ENCODE measurements around the gene PANX2.
"Not testable (repeated sequence)": the region's sequence is repeated elsewhere in the genome, so short reads cannot be mapped to it uniquely, and the experiment has no call there.

Gene PANX2

GRCh38 chr22:50147258-50148165 lies 23.0 kb upstream of the PANX2 start:
- DNase-seq (ENCODE audit: low read depth) = not testable (repeated sequence)

GRCh38 chr22:50148166-50148500 lies 22.4 kb upstream of the PANX2 start:
- no peak for DNase-seq (ENCODE audit: low read depth)

DNA sequence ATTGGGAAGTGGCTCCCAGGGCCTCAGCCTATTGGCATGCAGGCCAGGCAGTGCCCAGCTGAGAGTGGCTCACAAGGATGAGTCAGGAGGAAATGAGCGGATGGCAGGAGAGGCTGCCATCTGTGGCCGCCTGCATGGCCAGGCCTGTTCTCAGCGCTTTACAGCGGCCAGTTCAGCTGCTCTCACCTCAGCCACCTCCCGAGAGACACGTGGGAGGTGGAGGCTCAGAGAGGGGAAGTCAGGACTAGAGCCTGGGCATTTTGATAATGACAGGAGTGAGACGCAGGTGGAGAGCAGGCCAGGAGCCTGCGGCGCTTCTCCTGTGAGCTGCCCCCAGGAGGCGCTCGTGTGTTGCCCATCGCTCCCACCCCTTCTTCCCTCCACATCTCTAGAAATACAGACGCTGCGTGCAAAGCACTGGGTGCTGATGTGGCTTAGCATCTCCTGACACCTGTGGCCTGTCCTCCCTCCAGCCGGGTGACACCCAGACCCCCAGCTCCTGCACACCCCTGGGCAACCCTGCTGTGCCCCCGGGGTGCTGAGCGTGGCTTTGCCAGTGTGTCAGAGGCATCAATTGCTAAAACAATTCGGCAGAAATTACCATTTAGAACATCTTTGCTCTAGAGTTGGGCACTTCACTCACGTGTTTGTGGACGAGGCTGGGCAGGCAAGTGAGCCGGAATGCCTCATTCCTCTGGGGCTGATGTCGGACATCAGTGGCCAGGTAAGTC lies 21.4 kb upstream of the PANX2 start:
- DNase-seq (ENCODE audit: low read depth) = peak; percentile 71

- DNase-seq (ENCODE audit: low read depth) = no peak
Measured at GRCh38 chr22:50150161-50151129, 20.1 kb upstream of the PANX2 start.

DNA sequence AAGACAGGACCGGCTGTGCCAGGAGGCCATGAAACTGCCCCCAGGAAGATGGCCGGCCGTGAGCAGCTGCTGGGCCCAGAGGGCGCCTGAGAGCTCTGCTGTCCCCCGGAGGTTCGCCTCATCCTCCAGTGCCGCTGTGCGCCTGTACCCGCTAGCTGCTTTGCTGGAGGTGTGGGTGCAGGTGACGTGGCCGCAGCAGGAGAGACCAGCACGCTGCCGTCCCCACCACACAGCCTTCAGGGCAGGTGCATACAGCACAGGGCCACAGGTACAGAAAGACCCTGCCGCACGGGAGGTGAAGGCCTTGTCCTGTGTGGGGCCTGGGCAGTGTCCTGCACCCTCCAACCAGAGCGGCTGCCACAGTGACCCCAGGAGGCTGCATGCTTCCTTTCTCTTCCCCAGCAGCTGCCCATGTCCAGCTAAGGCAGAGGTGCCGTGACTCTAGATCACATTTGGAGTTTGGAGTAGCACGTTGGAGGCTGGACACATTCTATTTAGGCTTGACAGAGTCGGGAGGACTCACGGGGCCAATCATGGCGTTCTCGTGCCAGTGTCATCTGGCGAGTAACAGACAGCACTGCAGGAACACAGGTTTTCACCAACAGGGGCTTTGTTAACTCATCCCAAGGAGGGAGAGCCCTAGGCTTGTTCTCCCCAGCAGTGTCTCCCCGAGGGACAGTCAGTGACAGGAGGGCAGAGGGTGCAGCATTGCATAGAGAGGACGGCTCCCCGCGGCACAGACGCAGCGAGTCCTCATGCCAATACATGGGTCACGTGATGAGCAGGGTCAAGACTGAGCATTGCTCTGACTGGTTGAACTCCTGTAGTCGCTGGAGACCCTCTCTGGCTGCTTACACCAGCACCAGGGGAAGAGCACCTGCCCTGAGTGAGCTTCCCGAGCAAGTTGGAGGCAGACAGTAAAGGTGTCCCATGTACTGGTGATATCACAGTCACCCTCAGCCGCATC lies 18.7 kb upstream of the PANX2 start:
- no peak for DNase-seq (ENCODE audit: low read depth)

- no peak for DNase-seq (ENCODE audit: low read depth)
Measured at GRCh38 chr22:50153056-50153755, 17.3 kb upstream of the PANX2 start.

- DNase-seq (ENCODE audit: low read depth) = no peak
Measured at GRCh38 chr22:50153756-50154140, 16.8 kb upstream of the PANX2 start.

DNA sequence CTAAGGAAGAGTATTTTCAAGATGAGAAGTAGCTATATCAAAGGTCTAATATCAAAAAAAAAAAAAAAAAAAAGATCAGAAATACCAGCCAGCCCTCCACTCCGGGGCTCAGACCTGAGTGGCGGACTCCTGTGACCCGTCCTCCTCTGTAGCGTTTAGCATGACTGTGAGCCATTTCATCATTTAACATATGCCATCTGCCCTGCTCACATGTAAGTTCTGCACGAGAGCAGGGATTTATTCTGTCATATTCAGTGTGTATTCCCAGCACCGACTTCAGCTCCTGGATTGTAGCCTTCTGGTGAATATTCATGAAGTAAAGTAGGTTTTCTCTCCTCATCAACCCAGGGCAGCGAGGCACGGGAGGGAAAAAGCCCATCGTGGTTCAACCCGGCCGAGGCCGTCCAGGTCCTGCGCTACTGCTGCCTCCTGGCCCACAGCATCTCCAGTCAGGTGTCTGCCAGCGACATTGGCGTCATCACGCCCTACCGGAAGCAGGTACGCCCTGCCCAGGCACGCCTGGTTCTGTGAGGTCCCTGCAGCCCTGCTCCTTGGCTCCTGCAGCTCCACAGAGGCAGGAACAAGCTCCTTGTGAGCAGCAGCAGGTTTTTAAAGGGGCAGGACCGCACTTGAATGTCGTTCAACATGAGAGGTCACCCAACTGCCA lies 12.7 kb upstream of the PANX2 start:
- DNase-seq (ENCODE audit: low read depth) = no peak

DNA sequence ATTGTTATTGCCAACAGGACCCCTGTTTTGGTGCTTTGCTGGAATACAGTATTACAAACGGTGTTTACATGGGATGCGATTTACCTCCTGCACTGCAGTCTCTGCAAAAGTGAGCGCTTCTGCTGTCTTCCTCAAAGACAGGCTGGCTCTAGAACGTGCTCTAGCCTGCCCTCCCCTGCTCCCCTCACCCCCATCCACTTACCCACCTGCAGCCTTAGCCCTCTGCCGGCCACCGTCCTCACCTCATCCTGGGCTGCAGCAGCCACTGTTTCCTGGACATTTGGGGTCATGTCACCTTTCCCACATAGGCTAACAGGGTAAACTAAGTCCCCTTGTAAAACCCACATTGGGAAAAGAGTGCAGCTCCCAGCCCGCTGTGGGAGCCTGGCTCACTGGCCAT lies 9.6 kb upstream of the PANX2 start:
- no peak for DNase-seq (ENCODE audit: low read depth)

GRCh38 chr22:50161508-50162390 lies 8.8 kb upstream of the PANX2 start:
- no peak for DNase-seq (ENCODE audit: low read depth)

DNA sequence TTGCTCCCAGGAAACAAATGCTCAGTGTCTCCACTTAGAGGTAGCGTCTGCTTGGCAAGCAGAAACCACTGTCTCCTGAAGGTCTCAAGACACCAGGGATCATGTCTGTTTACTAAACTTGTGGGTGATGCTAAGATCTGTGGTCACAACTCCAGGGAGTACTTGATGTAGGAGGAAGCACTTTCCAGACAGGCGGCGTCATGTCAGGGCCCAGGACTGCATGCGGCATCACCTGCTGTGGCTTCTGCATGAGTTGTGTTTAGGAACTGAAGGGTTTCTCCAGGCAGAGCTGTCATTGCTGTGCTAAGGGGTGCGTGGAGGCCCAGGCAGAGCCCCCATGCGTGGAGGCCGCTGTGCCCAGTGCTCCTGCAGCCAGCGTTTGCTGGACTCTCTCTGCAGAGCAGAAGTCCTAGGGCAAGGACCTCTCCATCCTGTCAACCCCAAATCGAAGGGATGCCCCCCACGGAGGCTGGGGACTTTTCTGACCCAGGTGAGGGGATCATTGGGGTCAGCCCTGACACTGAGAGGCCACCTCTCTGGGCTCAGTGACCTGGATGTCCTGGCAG lies 8.1 kb upstream of the PANX2 start:
- DNase-seq (ENCODE audit: low read depth) = no peak

GRCh38 chr22:50165436-50166123 lies 5.0 kb upstream of the PANX2 start:
- DNase-seq (ENCODE audit: low read depth) = no peak

- no peak for DNase-seq (ENCODE audit: low read depth)
Measured at GRCh38 chr22:50167689-50168489, 2.6 kb upstream of the PANX2 start.

- not testable (repeated sequence) for DNase-seq (ENCODE audit: low read depth)
Measured at GRCh38 chr22:50168490-50169180, 1.9 kb upstream of the PANX2 start.

DNA sequence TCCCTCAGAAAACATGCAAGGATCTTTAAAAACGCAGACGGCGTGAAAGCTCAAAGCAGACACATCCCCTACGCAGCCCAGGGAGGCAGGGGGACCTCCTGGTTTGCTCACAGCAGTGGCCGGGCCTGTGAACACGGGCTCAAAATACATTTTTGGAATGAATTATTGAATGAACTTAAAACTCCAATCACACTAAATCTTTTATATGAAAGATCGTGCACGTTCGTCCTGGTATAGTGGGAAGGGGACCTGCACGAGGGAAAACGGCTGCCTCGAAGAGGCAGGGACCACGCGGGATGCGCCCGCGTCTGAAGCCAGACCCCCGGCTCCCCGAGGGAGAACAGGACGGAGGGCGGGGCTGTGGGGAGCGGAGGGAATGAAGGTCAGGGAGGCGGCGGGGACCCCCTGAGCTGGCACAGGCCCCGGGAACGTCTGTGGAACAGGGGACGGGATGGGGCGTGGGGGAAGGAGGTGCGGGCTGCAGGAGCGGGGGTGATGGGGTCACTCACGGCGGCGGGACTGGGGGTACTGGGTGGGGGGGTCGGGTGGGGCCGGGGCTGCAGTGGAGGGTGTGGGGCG lies 1.3 kb upstream of the PANX2 start:
- no peak for DNase-seq (ENCODE audit: low read depth)

GRCh38 chr22:50169774-50170341 lies 673 bp upstream of the PANX2 start:
- DNase-seq (ENCODE audit: low read depth) = peak; percentile 61

Measured in activated T-cell treated with anti-CD3 and anti-CD28 coated beads for 48 hours (primary cell).